K562 (cell line): Measurements from ENCODE around the gene SMARCB1. TPM values are rescaled to one million over a fixed set of nuclear protein-coding genes. Genes with fewer than 3 reads are reported as not detected.
A peak's percentile ranks its signal among the peaks of the same experiment; 100 is the strongest.

ENCODE experiments used
- ARID4B ChIP-seq: sonication (generic); formaldehyde crosslinking; IDR thresholded peaks from 2 replicates; pipeline ENCODE4 v1.8.0; 2022; ENCODE audit warnings: mild to moderate bottlenecking, missing genetic modification reagents
- CEBPB ChIP-seq: fragments of 450-650 bp; IDR thresholded peaks from 2 replicates; pipeline ENCODE4 v1.6.1; 2016; ENCODE audit warnings: missing genetic modification characterization, missing compliant biosample characterization
- NFE2 ChIP-seq: IDR thresholded peaks from 2 replicates; pipeline ENCODE4 v1.6.1; 2014; ENCODE audit warnings: antibody characterized with exemption, low read depth
- PATZ1 ChIP-seq: fragments of 250-450 bp; sonication (Bioruptor Pico); IDR thresholded peaks from 2 replicates; pipeline ENCODE4 v1.5.0; 2020; ENCODE audit warnings: mild to moderate bottlenecking, borderline replicate concordance
- PRPF4 ChIP-seq: fragments of 200-400 bp; formaldehyde crosslinking; IDR thresholded peaks from one replicate; pipeline ENCODE4 v1.6.1; 2017; ENCODE audit warnings: low read length, low read depth, mild to moderate bottlenecking; ENCODE audit not compliant: insufficient read depth, poor library complexity, severe bottlenecking
- SETDB1 ChIP-seq: IDR thresholded peaks from one replicate; pipeline ENCODE4 v1.6.1; 2012; ENCODE audit warnings: low read length, control low read depth, inconsistent platforms
- SMARCB1 ChIP-seq: IDR thresholded peaks from 2 replicates; pipeline ENCODE4 v1.6.1; 2011; ENCODE audit warnings: improper control_type of control experiment, low read depth; ENCODE audit not compliant: insufficient read length
- SMARCC2 ChIP-seq: fragments of 450-650 bp; IDR thresholded peaks from 2 replicates; pipeline ENCODE4 v1.6.1; 2017; ENCODE audit warnings: antibody characterized with exemption, moderate library complexity, mild to moderate bottlenecking, low read depth
- TBP ChIP-seq: optimal IDR thresholded peaks from 2 replicates; pipeline ENCODE3; 2011; ENCODE audit warnings: low read depth, low read length, improper control_type of control experiment
- TCF7L2 ChIP-seq: fragments of 150-350 bp; IDR thresholded peaks from 2 replicates; pipeline ENCODE4 v1.6.1; 2016; ENCODE audit warnings: low read depth, mild to moderate bottlenecking, low read length, moderate library complexity
- TRIM24 ChIP-seq, 2 experiments: fragments of 450-650 bp; IDR thresholded peaks; 2 replicates each; pipeline ENCODE4 v1.6.1; 2016
- ZKSCAN8 ChIP-seq: fragments of 200-800 bp; sonication (Bioruptor generic); IDR thresholded peaks from 2 replicates; pipeline ENCODE4 v1.6.1; 2016; ENCODE audit warnings: missing genetic modification characterization, missing compliant biosample characterization
- ZMIZ1 ChIP-seq, 2 experiments: fragments of 150-350 bp in 1 of 2; IDR thresholded peaks; 2 replicates each; pipeline ENCODE4 v1.6.1; 2012 to 2016; ENCODE audit warnings: low read depth in 2 of 2, low read length in 2 of 2, mild to moderate bottlenecking in 1 of 2, moderate library complexity in 1 of 2
- ZNF23 ChIP-seq: fragments of 250-450 bp; sonication (Bioruptor Pico); IDR thresholded peaks from 2 replicates; pipeline ENCODE4 v1.4.0; 2020; ENCODE audit warnings: mild to moderate bottlenecking
- ZNF253 ChIP-seq: fragments of 250-450 bp; sonication (Bioruptor Pico); conservative IDR thresholded peaks from 2 replicates; pipeline ENCODE4 v1.6.1; 2021; ENCODE audit warnings: mild to moderate bottlenecking
- ZNF263 ChIP-seq: sonication (generic); formaldehyde crosslinking; IDR thresholded peaks from 2 replicates; pipeline ENCODE4 v1.8.0; 2022; ENCODE audit warnings: mild to moderate bottlenecking, missing genetic modification reagents, borderline replicate concordance
- polyA plus RNA-seq, 8 experiments: library from polyadenylated mRNA; depleted of rRNA in 4 of 8; stranded (reverse) in 5 of 8; unstranded in 3 of 8; fragments of >200 nt; fragmentation: Nextera tagmentation in 2 of 8; fragmentation: Illumina TruSeq in 1 of 8; extraction: Ambion mirVana in 2 of 8; extraction: Trizol in 1 of 8; gene quantifications; 2 replicates each; pipeline versions ENCODE4 v1.2.1 to v1.2.3, GENCODE V29; 2011 to 2014; ENCODE audit warnings: inconsistent platforms in 1 of 8, missing spikeins in 1 of 8
- total RNA-seq, 7 experiments: library from RNA; depleted of rRNA in 6 of 7; stranded (reverse); fragments of >200 nt in 6 of 7; fragmentation: Illumina TruSeq in 2 of 7; extraction: Trizol in 2 of 7; gene quantifications; 2 replicates each; pipeline versions ENCODE4 v1.2.1 to v1.2.3, GENCODE V29; 2011 to 2021; ENCODE audit warnings: low replicate concordance in 1 of 7

The SMARCB1 gene
- total and polyA plus RNA-seq, 9 of the 15 experiments (the other 6 are each of a cell fraction or from before 2014, with no cell fraction given): 1.2 to 113 (median 65.4) TPM

- no peak for TF ChIP-seq SMARCC2
- no peak for TF ChIP-seq ZNF23 (CRISPR knock-in tag)
- no peak; the same call in 1 of the 2 replicates for TF ChIP-seq ARID4B (CRISPR knock-in tag)
- TF ChIP-seq NFE2: no peak
- no peak for TF ChIP-seq ZKSCAN8
- no peak for TF ChIP-seq ZNF253 (CRISPR knock-in tag)
- no peak for TF ChIP-seq TCF7L2
- no peak for TF ChIP-seq PRPF4
- TF ChIP-seq SETDB1: no peak
- TF ChIP-seq TBP: peak; percentile 2
- no peak for TF ChIP-seq SMARCB1
- TF ChIP-seq CEBPB: no peak
- no peak for TF ChIP-seq ZNF263 (CRISPR knock-in tag)
- no peak for TF ChIP-seq ZMIZ1 (IDR thresholded peaks at IDR 0.05; ENCODE audit: low read depth in 2 of 2, low read length in 2 of 2)
- no peak for TF ChIP-seq PATZ1 (CRISPR knock-in tag)
- TF ChIP-seq TRIM24 (IDR thresholded peaks at IDR 0.05): no peak
Measured at GRCh38 chr22:23772649-23773473, 13.9 kb upstream of the SMARCB1 start, which contains the start of gene MMP11 (continued).
